IMR-90 (cell line): ENCODE measurements around the gene PPP1R16B. TPM values are rescaled to one million over a fixed set of nuclear protein-coding genes. Genes with fewer than 3 reads are reported as not detected.

Experiments
- ATAC-seq: fragments of 200-7000 bp; cut with Tn5 transposase; 2 replicates; pipeline ENCODE4 v1.9.1; 2020; ENCODE audit warnings: low read depth, mild to moderate bottlenecking, moderate library complexity
- BruUV-seq: library from RNA; stranded (reverse); fragments of 400-500 nt; replicated peaks from 2 replicates; lab custom pipeline; 2021; lab: Mats Ljungman, UMichigan
- CTCF ChIA-PET: fragments of 300-600 bp; formaldehyde crosslinking; extraction: SDS; loops from one replicate; lab custom pipeline; 2021; ENCODE audit warnings: antibody characterized with exemption; lab: Yijun Ruan, JAX
- POLR2A ChIA-PET: fragments of 300-600 bp; sonication (Branson Sonifier 250); formaldehyde crosslinking; loops from one replicate; lab custom pipeline; 2022; ENCODE audit warnings: antibody characterized with exemption; ENCODE audit not compliant: unreplicated experiment; lab: Charles Lee
- DNase-seq: peaks from one replicate; pipeline ENCODE4 v3.0.0; 2013
- H2AFZ ChIP-seq: replicated peaks from 2 replicates; pipeline ENCODE3; 2013; ENCODE audit warnings: low read length, mild to moderate bottlenecking; ENCODE audit not compliant: poor library complexity
- H2AK5ac ChIP-seq: 2 replicates; pipeline ENCODE4 v1.6.1; 2013; ENCODE audit warnings: low read depth, low read length, inconsistent platforms
- H2AK9ac ChIP-seq: replicated peaks from 2 replicates; pipeline ENCODE3; 2013; ENCODE audit warnings: mild to moderate bottlenecking, low read depth, low read length, moderate library complexity; ENCODE audit not compliant: poor library complexity
- H2BK120ac ChIP-seq: 2 replicates; pipeline ENCODE4 v1.6.1; 2013; ENCODE audit warnings: low read depth, low read length, inconsistent platforms
- H2BK15ac ChIP-seq: 3 replicates; pipeline ENCODE4 v1.6.1; 2013; ENCODE audit warnings: low read depth, low read length, inconsistent platforms
- H2BK20ac ChIP-seq: 2 replicates; pipeline ENCODE4 v1.6.1; 2013; ENCODE audit warnings: low read depth, mild to moderate bottlenecking, inconsistent platforms, low read length, moderate library complexity
- H2BK5ac ChIP-seq: 2 replicates; pipeline ENCODE4 v1.6.1; 2013; ENCODE audit warnings: mild to moderate bottlenecking, low read depth, low read length, inconsistent platforms; ENCODE audit not compliant: poor library complexity, severe bottlenecking
- H3K14ac ChIP-seq: replicated peaks from 2 replicates; pipeline ENCODE4 v1.6.1; 2013; ENCODE audit warnings: low read depth, low read length, inconsistent platforms
- H3K18ac ChIP-seq: 2 replicates; pipeline ENCODE4 v1.6.1; 2013; ENCODE audit warnings: low read depth, low read length, control low read depth
- H3K23ac ChIP-seq: 2 replicates; pipeline ENCODE4 v1.6.1; 2013; ENCODE audit warnings: low read depth, low read length, inconsistent platforms
- H3K27ac ChIP-seq: 2 replicates; pipeline ENCODE4 v1.5.1; 2013; ENCODE audit warnings: mild to moderate bottlenecking, control low read depth, low read length; ENCODE audit not compliant: insufficient read depth
- H3K27me3 ChIP-seq: 2 replicates; pipeline ENCODE4 v1.6.1; 2013; ENCODE audit warnings: low read length; ENCODE audit not compliant: control insufficient read depth, insufficient read depth
- H3K36me3 ChIP-seq: 2 replicates; pipeline ENCODE4 v1.6.1; 2013; ENCODE audit warnings: low read length, mixed read lengths; ENCODE audit not compliant: control insufficient read depth, insufficient read depth
- H3K4ac ChIP-seq: 2 replicates; pipeline ENCODE4 v1.6.1; 2013; ENCODE audit warnings: low read depth, low read length, inconsistent platforms
- H3K4me1 ChIP-seq: 2 replicates; pipeline ENCODE4 v1.6.1; 2013; ENCODE audit warnings: low read length, mixed read lengths; ENCODE audit not compliant: control insufficient read depth, insufficient read depth
- H3K4me2 ChIP-seq: 2 replicates; pipeline ENCODE4 v1.6.1; 2013; ENCODE audit warnings: low read depth, mild to moderate bottlenecking, control low read depth, low read length, moderate library complexity
- H3K4me3 ChIP-seq: 2 replicates; pipeline ENCODE4 v1.5.1; 2013; ENCODE audit warnings: low read depth, mild to moderate bottlenecking, control low read depth, low read length, moderate library complexity; ENCODE audit not compliant: insufficient read depth
- H3K56ac ChIP-seq: 2 replicates; pipeline ENCODE4 v1.6.1; 2013; ENCODE audit warnings: low read length, inconsistent platforms; ENCODE audit not compliant: insufficient read depth; ENCODE audit errors: extremely low read depth
- H3K79me1 ChIP-seq, 2 experiments: 2 replicates each; pipeline ENCODE4 v1.6.1; 2013; ENCODE audit warnings: low read length in 2 of 2, inconsistent platforms in 1 of 2, low read depth in 1 of 2
- H3K9ac ChIP-seq: 2 replicates; pipeline ENCODE4 v1.6.1; 2013; ENCODE audit warnings: low read depth, low read length, control low read depth
- H3K9me1 ChIP-seq: 2 replicates; pipeline ENCODE4 v1.6.1; 2013; ENCODE audit warnings: low read length, inconsistent platforms; ENCODE audit not compliant: insufficient read depth
- H3K9me3 ChIP-seq: 2 replicates; pipeline ENCODE4 v1.6.1; 2013; ENCODE audit warnings: low read length; ENCODE audit not compliant: control insufficient read depth, insufficient read depth
- H4K20me1 ChIP-seq: 2 replicates; pipeline ENCODE4 v1.6.1; 2013; ENCODE audit warnings: low read length, inconsistent platforms; ENCODE audit not compliant: insufficient read depth
- H4K5ac ChIP-seq: 2 replicates; pipeline ENCODE4 v1.6.1; 2013; ENCODE audit warnings: mild to moderate bottlenecking, low read depth, low read length, control low read depth
- H4K8ac ChIP-seq, 2 experiments: 2 replicates each; pipeline ENCODE4 v1.6.1; 2013; ENCODE audit warnings: low read depth in 2 of 2, low read length in 2 of 2, control low read depth in 1 of 2, inconsistent platforms in 1 of 2
- H4K91ac ChIP-seq: 2 replicates; pipeline ENCODE4 v1.6.1; 2013; ENCODE audit warnings: low read depth, low read length, inconsistent platforms; ENCODE audit not compliant: insufficient read depth
- BHLHE40 ChIP-seq: fragments of 150-350 bp; IDR thresholded peaks from 2 replicates; pipeline ENCODE4 v1.6.1; 2016; ENCODE audit warnings: mild to moderate bottlenecking, low read depth, low read length
- CTCF ChIP-seq: conservative IDR thresholded peaks from 2 replicates; pipeline ENCODE4 v1.5.1; 2012; ENCODE audit warnings: mild to moderate bottlenecking, low read depth, low read length, improper control_type of control experiment
- MAFK ChIP-seq: IDR thresholded peaks from 2 replicates; pipeline ENCODE4 v1.6.1; 2012; ENCODE audit warnings: low read depth, low read length, improper control_type of control experiment
- MXI1 ChIP-seq: IDR thresholded peaks from 2 replicates; pipeline ENCODE4 v1.6.1; 2012; ENCODE audit warnings: low read depth, mild to moderate bottlenecking, low read length, moderate library complexity, borderline replicate concordance
- POLR2A ChIP-seq: IDR thresholded peaks from 2 replicates; pipeline ENCODE4 v1.6.1; 2012; ENCODE audit warnings: mild to moderate bottlenecking, low read depth, low read length
- WGBS, 2 experiments: methylation state at CpG; one replicate each; pipeline versions ENCODE4 v1.1.5 to v1.1.7; 2013; ENCODE audit warnings: missing lambda C conversion rate in 2 of 2; ENCODE audit not compliant: insufficient read length in 1 of 2; ENCODE audit errors: extremely low coverage in 2 of 2; 5-methylcytosine and 5-hydroxymethylcytosine counted together
- dilution Hi-C: fragments of 300-500 bp; cut with HindIII; formaldehyde crosslinking; loops from one replicate; pipeline ENCODE4 v1.14.3; 2018; ENCODE audit warnings: low sequenced_read_pairs; ENCODE audit not compliant: unreplicated experiment
- in situ Hi-C: fragments of 300-500 bp; cut with MboI; formaldehyde crosslinking; loops from 3 replicates; pipeline ENCODE4 v1.14.3; 2019; ENCODE audit warnings: low sequenced_read_pairs, inconsistent platforms, mixed read lengths
- intact Hi-C: fragments of 100-400 bp; cut with micrococcal nuclease; formaldehyde crosslinking; loops from 2 replicates; pipeline ENCODE4 v1.10.0; 2022
- polyA plus RNA-seq, 3 experiments: library from polyadenylated mRNA; depleted of rRNA; stranded (reverse); fragments of >200 nt; gene quantifications; 2 replicates each; pipeline ENCODE4 v1.2.3, GENCODE V29; 2012; ENCODE audit warnings: low replicate concordance in 1 of 3
- total RNA-seq: library from RNA; depleted of rRNA; stranded (reverse); fragments of >200 nt; gene quantifications from 2 replicates; pipeline ENCODE4 v1.2.3, GENCODE V29; 2012

Gene PPP1R16B
- total and polyA plus RNA-seq, 2 of the 4 experiments (the other 2 are of a cell fraction), result not detected

GRCh38 chr20:38952153-38952552, 146.7 kb downstream of the PPP1R16B start:
- H3K4me3 ChIP-seq, result no peak overlapping the region
- no peak overlapping the region for H2BK15ac ChIP-seq
- no peak overlapping the region for H2AK9ac ChIP-seq
- no peaks in the 10 kb centered on the region for H4K20me1 ChIP-seq
- H3K27ac ChIP-seq, result no peak overlapping the region
- intact Hi-C loops, result no loop called here
- peaks cover 26 to 28% of the 10 kb centered on the region in 2 experiments for H3K79me1 ChIP-seq
- no peak overlapping the region for H3K9ac ChIP-seq
- no peaks in the 10 kb centered on the region for H3K4me1 ChIP-seq
- 100% methylated on average over 1 of the region's 6 CpGs; no CpG with 5 or more reads in 1 of the 2 experiments for WGBS, 2 experiments
- POLR2A ChIA-PET, result no interaction called here
- peaks cover 12% of the 10 kb centered on the region for H3K36me3 ChIP-seq
- no TSS peak for BruUV-seq
- DNase-seq, result no peak
- no peak overlapping the region for H3K18ac ChIP-seq
- TF ChIP-seq CTCF, result no peak
- no peak for TF ChIP-seq MAFK
- TF ChIP-seq MXI1, result no peak
- TF ChIP-seq BHLHE40, result no peak
- no peak for TF ChIP-seq POLR2A
- no peak overlapping the region for H3K4ac ChIP-seq
- H3K14ac ChIP-seq, result no peak overlapping the region
- no peak overlapping the region for H3K23ac ChIP-seq
- no peak overlapping the region for H4K5ac ChIP-seq
- no peak for ATAC-seq
- H3K9me1 ChIP-seq, result peaks cover 11% of the 10 kb centered on the region; the same call in 1 of the 2 replicates
- in situ Hi-C loops, result no loop called here
- no peak overlapping the region for H2AK5ac ChIP-seq
- no peak overlapping the region for H2BK120ac ChIP-seq
- no peak overlapping the region for H2BK5ac ChIP-seq
- H4K8ac ChIP-seq, result no peak overlapping the region
- no peak overlapping the region for H2BK20ac ChIP-seq
- CTCF ChIA-PET, result no interaction called here
- H4K91ac ChIP-seq, result no peak overlapping the region
- dilution Hi-C loops, result no loop called here
- no peak overlapping the region for H2AFZ ChIP-seq
- no peaks in the 10 kb centered on the region for H3K27me3 ChIP-seq
- no peak overlapping the region for H3K4me2 ChIP-seq
- no peaks in the 10 kb centered on the region for H3K9me3 ChIP-seq
- H3K56ac ChIP-seq, result no peak overlapping the region
